ENCODE measurements around the gene HOOK2. TPM values are rescaled to one million over a fixed set of nuclear protein-coding genes. Genes with fewer than 3 reads are reported as not detected.
"Not testable (repeated sequence)": the region's sequence is repeated elsewhere in the genome, so short reads cannot be mapped to it uniquely, and the experiment has no call there.

The HOOK2 gene
- 10 to 100 TPM; 19.5 to 20.7 TPM for total RNA-seq

DNA sequence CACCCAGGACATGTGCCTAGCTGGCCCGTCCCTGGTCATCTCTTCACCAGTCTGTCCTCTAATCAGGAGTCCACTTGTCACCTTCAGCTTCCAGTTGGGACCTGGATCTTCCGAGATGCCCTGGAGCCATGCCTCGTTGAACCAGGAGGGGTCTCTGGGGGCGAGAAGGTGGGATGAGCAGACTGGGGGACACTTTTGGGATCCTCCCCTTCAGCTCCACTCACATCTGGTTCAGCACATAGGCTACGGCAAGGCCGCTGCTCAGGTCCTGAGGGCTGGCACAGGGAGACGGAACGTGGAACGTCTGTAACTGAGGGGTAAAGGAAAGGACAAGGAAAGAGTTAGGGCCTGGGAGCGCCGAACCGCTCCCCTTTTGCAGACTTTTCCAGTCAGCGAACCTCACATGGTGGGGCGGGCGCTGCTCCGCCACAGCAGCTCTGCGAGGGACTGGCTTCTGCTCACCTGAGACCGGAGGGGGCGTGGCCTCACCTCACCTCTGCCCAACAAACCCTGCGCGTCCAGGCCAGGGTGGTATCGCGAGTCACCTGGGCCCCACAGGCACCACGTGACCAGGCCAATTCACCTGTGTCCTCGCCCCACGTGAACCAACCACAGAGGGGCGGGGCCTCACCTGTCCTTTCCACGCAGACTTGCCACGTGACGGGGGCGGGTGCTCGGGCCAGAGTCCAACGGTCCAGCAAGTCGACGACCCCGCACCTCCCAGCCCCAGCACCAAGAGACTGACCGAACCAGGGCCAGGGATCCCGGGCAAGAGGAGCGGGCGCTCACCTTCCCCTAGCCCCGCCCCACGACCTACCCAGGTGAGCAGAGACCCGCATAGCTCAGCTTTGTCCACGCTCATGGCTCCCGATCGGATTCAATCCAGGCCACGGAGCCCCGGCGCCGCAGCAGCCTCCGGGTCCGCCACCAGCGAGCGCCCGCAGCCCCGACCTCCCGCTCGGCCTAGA is at the start of gene HOOK2:
Gene HOOK2, minus strand, starts transcription at position 965 of the 968 bp plus-strand sequence. Its CDS starts 103 bp downstream, at position 862.
- Mint-ChIP-seq H3K9me3 (no peaks in the 10 kb centered on the region), H3K27ac (peak within 1 kb of the TSS; percentile 43 to 70), H3K4me3 (peak within 1 kb of the TSS; percentile 78), H3K4me1 (ENCODE audit: low read depth in 2 of 2) (peaks cover 20 to 25% of the 10 kb centered on the region in 2 donors), H3K27me3 (no peaks in the 10 kb centered on the region), H3K36me3 (no peaks in the 10 kb centered on the region)
- no peak for DNase-seq (ENCODE audit: low spot score)
- ATAC-seq = no peak

DNA sequence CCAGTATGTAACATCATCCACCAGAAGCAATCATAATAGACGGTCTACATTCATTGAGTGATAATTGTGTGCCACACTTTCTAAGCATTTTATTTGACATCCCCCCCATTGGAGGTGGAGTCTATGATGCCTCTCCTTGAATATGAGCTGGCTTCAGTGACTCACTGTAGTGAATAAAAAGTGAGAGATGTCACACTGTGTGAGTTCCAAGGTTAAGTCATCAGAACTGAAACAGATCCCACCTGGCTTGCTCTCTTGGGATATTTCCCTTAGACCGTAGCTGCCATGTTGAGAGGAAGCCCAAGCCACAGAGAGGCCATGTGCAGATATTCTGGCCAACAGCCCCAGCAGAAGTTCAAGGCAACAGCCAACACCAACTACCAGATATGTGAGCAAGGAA is 46.4 kb upstream of the HOOK2 start:
- no peak for ATAC-seq
- no peak overlapping the region for H3K4me3 Mint-ChIP-seq

DNA sequence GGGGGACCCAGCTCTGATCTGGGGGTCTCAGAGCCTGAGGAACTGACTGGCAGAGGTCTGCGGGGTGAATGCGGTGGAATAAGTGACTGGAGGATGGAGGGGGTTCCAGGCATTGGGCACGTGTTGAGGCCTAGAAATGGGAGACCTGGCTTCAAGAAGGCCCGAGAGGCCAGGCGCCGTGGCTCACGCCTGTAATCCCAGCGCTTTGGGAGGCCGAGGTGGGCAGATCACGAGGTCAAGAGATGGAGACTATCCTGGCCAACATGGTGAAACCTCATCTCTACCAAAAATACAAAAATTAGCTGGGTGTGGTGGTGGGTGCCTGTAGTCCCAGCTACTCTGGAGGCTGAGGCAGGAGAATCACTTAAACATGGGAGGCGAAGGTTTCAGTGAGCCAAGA is 42.5 kb upstream of the HOOK2 start:
- not testable (repeated sequence) for H3K4me3 Mint-ChIP-seq; H3K9me3 Mint-ChIP-seq; H3K4me1 Mint-ChIP-seq (ENCODE audit: low read depth in 2 of 2); H3K36me3 Mint-ChIP-seq; H3K27ac Mint-ChIP-seq; DNase-seq (ENCODE audit: low spot score); H3K27me3 Mint-ChIP-seq; ATAC-seq

More for the DNA sequence above, 46.4 kb upstream of the HOOK2 start:
- no peak for DNase-seq (ENCODE audit: low spot score)
- Mint-ChIP-seq H3K27me3 (peaks cover 15 to 18% of the 10 kb centered on the region in 2 donors), H3K36me3 (peaks cover 4% of the 10 kb centered on the region), H3K27ac (no peak overlapping the region), H3K4me1 (ENCODE audit: low read depth in 2 of 2) (peaks cover 9 to 11% of the 10 kb centered on the region in 2 donors), H3K9me3 (peaks cover 2% of the 10 kb centered on the region)

GRCh38 chr19:12817188-12817587 is 41.8 kb upstream of the HOOK2 start:
- not testable (repeated sequence) for DNase-seq (ENCODE audit: low spot score)

DNA sequence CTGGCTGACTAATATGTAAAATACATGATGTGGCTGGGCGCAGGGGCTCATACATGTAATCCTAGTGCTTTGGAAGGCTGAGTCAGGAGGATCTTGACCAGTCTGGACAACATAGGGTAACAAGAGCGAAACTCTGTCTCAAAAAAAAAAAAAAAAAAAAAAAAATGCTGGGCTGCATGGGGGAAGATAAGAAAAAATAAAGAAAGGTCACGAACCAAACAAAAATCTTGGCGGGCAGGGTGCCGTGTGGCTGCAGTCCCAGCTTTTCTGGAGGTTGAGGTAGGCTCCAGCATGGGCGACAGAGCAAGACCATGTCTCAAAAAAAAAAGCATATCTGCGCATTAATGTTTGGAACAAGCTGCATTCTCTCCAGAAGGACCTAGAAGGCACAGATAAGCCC is 39.7 kb upstream of the HOOK2 start:
- DNase-seq (ENCODE audit: low spot score) (no peak), ATAC-seq (no peak)
- H3K4me3 Mint-ChIP-seq = no peak overlapping the region
- no peaks in the 10 kb centered on the region for H3K4me1 Mint-ChIP-seq (ENCODE audit: low read depth in 2 of 2)
- no peaks in the 10 kb centered on the region for H3K9me3 Mint-ChIP-seq
- no peaks in the 10 kb centered on the region for H3K36me3 Mint-ChIP-seq
- no peak overlapping the region for H3K27ac Mint-ChIP-seq
- H3K27me3 Mint-ChIP-seq = no peaks in the 10 kb centered on the region

More at GRCh38 chr19:12817188-12817587, 41.8 kb upstream of the HOOK2 start:
- H3K4me1 Mint-ChIP-seq (ENCODE audit: low read depth in 2 of 2); H3K27me3 Mint-ChIP-seq; H3K36me3 Mint-ChIP-seq; H3K9me3 Mint-ChIP-seq; ATAC-seq; H3K4me3 Mint-ChIP-seq; H3K27ac Mint-ChIP-seq: not testable (repeated sequence)

DNA sequence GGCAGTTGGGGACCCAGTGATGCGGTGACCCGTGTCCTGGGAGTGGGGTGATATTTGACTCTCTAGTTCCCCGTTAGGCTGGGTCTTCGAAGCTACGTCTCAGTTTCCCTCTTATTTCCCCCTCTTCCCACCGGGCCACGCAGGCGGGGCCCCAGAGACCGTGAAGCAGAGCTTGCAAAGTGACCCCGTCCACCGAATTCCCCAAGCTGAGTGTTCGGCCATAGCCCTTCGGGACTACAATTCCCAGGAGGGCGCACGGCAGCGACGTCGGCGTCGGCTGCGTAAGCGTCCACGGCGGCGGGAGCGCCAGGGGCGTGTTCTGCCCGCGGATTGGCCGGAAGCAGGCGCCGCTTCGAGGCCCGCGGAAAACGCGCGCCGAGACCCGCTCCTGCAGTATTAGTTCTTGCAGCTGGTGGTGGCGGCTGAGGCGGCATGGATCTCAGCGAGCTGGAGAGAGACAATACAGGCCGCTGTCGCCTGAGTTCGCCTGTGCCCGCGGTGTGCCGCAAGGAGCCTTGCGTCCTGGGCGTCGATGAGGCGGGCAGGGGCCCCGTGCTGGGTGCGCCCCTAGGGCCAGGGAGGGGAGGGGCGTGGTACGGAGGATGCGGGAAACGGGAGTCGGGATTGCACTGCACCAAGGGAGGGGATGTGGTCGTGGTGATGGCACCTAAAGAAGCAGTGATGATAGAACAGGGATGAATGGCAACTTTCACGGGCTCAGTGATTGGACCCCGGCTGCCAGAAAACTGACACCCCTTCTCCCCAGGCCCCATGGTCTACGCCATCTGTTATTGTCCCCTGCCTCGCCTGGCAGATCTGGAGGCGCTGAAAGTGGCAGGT is 31.1 kb upstream of the HOOK2 start, which contains the start of gene RNASEH2A:
Gene RNASEH2A, plus strand, starts transcription at position 343 of the 840 bp plus-strand sequence. Its CDS starts 90 bp downstream, at position 433.
- peaks cover 18 to 21% of the 10 kb centered on the region in 2 donors for H3K4me1 Mint-ChIP-seq (ENCODE audit: low read depth in 2 of 2)
- peak; percentile 92 for DNase-seq (ENCODE audit: low spot score)
- ATAC-seq = peak; percentile 93 to 96
- H3K9me3 Mint-ChIP-seq = no peaks in the 10 kb centered on the region
- H3K4me3 Mint-ChIP-seq = peak within 1 kb of the TSS; percentile 94
- peak within 1 kb of the TSS; percentile 81 to 86 for H3K27ac Mint-ChIP-seq
- no peaks in the 10 kb centered on the region for H3K27me3 Mint-ChIP-seq
- H3K36me3 Mint-ChIP-seq = no peaks in the 10 kb centered on the region

DNA sequence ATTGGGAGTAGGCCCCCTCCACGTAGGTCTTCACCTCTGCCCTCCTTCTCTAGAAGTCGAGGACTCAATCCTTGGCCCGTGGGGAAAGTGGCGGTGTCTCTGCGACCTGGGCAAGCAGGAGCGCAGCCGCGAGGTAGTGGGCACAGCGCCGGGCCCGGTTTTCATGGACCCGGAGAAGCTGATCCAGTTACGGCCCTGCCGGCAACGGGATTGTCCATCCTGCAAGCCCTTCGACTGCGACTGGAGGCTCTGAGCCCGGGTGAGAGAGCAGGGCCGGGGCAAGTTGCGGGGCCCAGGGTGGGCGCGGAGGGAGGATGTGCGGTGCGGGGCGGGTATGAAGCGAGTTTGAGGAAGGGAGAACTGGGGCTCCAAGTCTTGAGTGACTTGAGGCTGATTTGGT is 28.7 kb upstream of the HOOK2 start:
- no peak overlapping the region for H3K4me3 Mint-ChIP-seq
- H3K4me1 Mint-ChIP-seq (ENCODE audit: low read depth in 2 of 2) = peaks cover 19 to 23% of the 10 kb centered on the region in 2 donors
- no peak for DNase-seq (ENCODE audit: low spot score)
- no peak for ATAC-seq
- H3K27ac Mint-ChIP-seq = no peak overlapping the region
- H3K9me3 Mint-ChIP-seq = no peaks in the 10 kb centered on the region
- no peaks in the 10 kb centered on the region for H3K36me3 Mint-ChIP-seq
- no peaks in the 10 kb centered on the region for H3K27me3 Mint-ChIP-seq

DNA sequence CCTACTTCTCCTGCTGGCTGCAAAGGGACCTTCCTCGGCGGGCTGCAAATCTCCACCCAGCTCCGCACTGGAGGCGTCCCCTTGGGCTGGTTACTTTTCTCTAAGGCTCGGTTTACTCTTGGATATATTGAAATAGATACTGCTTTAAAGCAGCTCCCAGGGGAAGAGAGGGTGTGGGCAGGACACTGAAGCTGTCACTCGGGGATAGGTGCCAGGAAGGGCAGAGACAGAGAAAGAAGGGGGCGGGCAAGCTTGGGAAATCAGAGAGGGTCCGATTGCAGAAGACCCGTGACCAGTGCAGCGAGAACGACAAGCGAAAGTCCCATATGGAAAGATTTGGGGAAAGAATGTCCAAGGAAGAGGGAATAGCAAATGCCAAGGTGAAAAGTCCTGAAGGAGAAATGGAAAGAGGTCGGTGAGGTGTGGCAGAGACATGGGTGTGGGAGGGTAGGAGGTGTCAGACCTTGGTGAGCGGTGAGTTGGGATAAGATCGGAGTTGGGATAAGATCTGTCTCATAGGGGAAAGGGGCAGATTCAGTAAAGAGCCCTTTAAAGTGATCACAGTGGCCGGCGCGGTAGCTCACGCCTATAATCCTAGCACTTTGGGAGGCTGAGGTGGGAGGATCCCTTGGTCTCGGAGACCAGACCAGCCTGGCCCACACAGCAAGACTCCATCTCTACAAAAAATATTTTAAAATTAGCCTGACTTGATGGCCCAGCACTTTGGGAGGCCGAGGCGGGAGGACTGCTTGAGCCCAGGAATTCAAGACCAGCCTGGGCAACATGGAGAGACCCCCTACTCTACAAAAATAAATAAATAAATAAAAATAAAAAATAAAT is 27.1 kb upstream of the HOOK2 start:
- Mint-ChIP-seq H3K27ac (no peak overlapping the region), H3K36me3 (no peaks in the 10 kb centered on the region), H3K27me3 (no peaks in the 10 kb centered on the region), H3K4me3 (peak overlapping the region; percentile 77), H3K4me1 (ENCODE audit: low read depth in 2 of 2) (peaks cover 19 to 23% of the 10 kb centered on the region in 2 donors), H3K9me3 (no peaks in the 10 kb centered on the region)
- DNase-seq (ENCODE audit: low spot score) (no peak), ATAC-seq (no peak)

- H3K4me1 Mint-ChIP-seq (ENCODE audit: low read depth in 2 of 2) = peaks cover 15 to 19% of the 10 kb centered on the region in 2 donors
- H3K36me3 Mint-ChIP-seq = no peaks in the 10 kb centered on the region
- peak; percentile 79 to 82 for ATAC-seq
Measured at GRCh38 chr19:12801466-12802266, 26.3 kb upstream of the HOOK2 start, which contains the start of the genes PRDX2 and THSD8. Gene PRDX2 (minus strand): TSS chr19:12801800. CDS start chr19:12801261, 539 bp downstream. Gene THSD8 (plus strand): TSS chr19:12802069. CDS start chr19:12802072, 3 bp downstream.

GRCh38 chr19:12800923-12801465 is 25.6 kb upstream of the HOOK2 start:
- ATAC-seq (peak; percentile 44 to 60), DNase-seq (ENCODE audit: low spot score) (no peak)
- Mint-ChIP-seq H3K36me3 (no peaks in the 10 kb centered on the region), H3K4me1 (ENCODE audit: low read depth in 2 of 2) (peaks cover 15 to 18% of the 10 kb centered on the region in 2 donors), H3K27me3 (no peaks in the 10 kb centered on the region), H3K9me3 (no peaks in the 10 kb centered on the region), H3K27ac (peak overlapping the region; percentile 35 to 41), H3K4me3 (peak overlapping the region; percentile 77)

More at GRCh38 chr19:12801466-12802266, 26.3 kb upstream of the HOOK2 start, which contains the start of the genes PRDX2 and THSD8:
- no peaks in the 10 kb centered on the region for H3K9me3 Mint-ChIP-seq
- H3K27me3 Mint-ChIP-seq = no peaks in the 10 kb centered on the region
- peak within 1 kb of the TSS; percentile 35 to 41 for H3K27ac Mint-ChIP-seq
- H3K4me3 Mint-ChIP-seq = peak within 1 kb of the TSS; percentile 77
- peak; percentile 80 for DNase-seq (ENCODE audit: low spot score)

DNA sequence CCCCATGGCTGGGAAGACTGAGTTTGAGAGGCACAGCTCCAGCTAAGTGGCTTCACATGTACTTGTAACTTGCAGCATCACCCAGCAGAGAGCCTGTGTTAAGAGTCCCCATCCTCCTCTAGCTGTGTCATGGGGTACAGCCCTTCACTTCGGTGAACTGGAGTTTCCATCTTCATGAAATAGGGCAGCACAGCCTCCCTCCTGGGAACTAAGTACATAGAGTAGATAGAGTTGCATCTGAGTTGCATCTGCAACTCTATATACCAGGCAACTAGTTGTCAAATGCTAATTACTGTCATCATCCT is 25.1 kb upstream of the HOOK2 start:
- Mint-ChIP-seq H3K4me1 (ENCODE audit: low read depth in 2 of 2) (peaks cover 17 to 22% of the 10 kb centered on the region in 2 donors), H3K27me3 (no peaks in the 10 kb centered on the region), H3K27ac (peak overlapping the region; percentile 35 to 41), H3K4me3 (peak overlapping the region; percentile 77), H3K9me3 (no peaks in the 10 kb centered on the region), H3K36me3 (no peaks in the 10 kb centered on the region)
- no peak for ATAC-seq
- no peak for DNase-seq (ENCODE audit: low spot score)

Measured in natural killer cell treated with Interleukin-12 subunit alpha and Interleukin-12 subunit beta and Interleukin-15 and Interleukin-18, amount 100 ng/mL, for 72 hours (primary cell).